Stimulated activated CD8-positive, alpha-beta memory T cell treated with anti-CD3 and anti-CD28 coated beads, Interleukin-2, amount 100 ng/mL, for 1 hour (primary cell): ENCODE measurements around the gene GSTA1.
"Not testable (repeated sequence)": the region's sequence is repeated elsewhere in the genome, so short reads cannot be mapped to it uniquely, and the experiment has no call there.

Experiments
- DNase-seq, 2 donors: peaks; one replicate each; pipeline ENCODE4 v3.0.0-alpha.2; 2020; ENCODE audit warnings: low read depth in 2 of 2

GSTA1 gene

DNA sequence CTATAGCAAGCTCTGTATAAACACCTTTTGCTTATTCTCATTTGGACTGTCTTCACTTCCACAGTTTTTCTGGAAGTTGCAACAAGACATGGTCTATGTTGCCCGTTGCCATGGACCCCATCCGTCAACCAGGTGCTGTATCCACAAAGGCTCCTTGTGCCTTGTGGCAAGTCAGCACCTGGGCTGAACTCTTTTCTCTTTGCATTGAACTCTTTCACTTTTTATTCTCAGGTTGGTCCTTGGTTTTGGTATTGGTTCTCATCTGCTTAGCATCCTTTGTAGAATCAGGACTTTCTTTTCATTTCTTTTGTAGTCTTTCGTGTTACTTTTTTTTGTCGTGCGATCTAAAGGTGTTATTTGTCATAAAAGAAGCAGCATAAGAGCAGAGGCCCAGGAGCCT lies 5.0 kb upstream of the GSTA1 start:
- no peak for DNase-seq

DNA sequence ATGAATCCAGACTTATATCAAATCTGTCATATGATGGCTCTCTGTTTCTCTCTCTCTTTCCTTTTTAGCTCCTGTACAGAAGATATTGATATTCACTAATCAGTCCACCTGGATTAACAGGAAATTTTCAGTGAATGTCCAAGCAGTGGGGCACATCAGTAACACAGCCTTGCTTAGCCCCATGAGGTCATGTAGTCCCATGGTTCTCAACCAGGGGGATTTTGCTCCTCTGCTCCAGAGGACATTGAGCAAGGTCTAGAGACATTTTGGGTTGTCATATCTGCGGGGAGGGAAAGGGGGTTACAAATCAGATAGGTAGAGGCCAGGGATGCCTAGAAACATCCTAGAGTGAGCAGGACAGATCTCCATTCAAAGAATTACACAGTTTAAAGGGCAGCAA lies 810 bp downstream of the GSTA1 start:
- DNase-seq, result no peak

DNA sequence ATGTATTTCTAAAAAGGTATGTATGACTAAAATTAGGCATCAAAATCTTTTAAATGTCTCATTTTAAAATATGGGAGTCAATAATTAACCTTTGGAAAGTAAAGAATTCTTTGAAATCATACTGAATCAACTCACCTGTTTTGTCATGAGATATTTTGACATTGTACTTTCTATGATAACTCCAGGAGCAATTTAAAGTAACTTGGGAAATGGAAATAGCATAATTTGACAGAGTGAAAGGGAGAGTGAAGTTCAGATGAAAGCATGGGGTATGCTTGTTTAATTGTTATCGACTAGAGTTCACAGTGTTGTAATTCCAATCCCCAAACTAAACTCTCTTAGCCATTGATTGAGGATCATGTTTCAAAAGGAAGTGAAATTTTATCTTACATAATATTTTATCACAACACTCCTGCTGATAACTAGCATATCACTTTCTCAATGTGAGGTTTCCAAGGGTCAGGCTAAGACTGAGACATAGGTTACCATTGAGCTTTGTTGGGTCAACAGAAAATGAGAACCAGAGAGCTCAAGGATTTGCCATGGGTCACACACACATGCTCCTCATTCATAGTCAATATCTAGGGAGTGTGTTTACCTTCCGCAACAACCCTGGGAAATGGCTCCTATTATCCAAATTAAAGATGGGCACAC lies 2.3 kb downstream of the GSTA1 start:
- no peak for DNase-seq

- not testable (repeated sequence) for DNase-seq
Measured at GRCh38 chr6:52799272-52799671, 4.3 kb downstream of the GSTA1 start.

- DNase-seq, result not testable (repeated sequence)
Measured at GRCh38 chr6:52794366-52794765, 9.2 kb downstream of the GSTA1 start.

DNA sequence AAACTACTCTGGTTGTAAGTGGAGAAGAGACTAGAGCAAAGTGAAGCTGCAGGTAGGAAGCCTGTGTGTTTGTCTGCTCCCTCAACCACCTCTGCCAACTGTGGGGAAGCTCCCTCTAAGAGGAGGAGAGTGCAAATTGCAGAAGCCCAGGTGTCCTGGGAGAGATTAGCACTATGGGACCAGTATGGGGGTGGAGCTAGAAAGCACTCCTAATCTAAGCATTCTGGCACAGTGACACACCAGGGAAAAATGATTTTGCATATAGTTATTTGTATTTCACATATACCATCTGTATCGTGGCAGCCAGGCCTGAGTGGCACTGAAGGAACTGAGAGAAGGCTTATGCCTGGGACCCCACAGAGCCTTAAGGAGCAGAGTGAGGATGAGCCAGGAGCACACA lies 12.8 kb downstream of the GSTA1 start:
- DNase-seq, result no peak

DNA sequence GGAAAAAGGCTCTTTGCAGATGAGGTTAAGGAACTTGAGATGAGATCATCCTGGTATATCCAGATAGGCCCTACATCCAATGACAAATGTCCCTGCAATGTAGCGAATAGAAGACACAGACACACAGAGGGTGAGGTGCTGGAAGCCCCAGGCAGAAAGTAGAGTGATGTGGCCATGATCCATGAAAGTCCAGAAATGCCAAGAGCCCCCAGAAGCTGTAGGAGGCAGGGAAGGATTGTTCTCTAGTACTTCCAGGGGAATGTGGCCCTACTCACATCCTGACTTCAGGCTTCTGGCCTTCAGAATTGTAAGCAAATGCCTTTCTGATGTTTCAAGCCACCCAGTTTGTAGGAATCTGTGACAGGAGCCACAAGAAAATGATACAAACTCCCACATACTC lies 14.0 kb downstream of the GSTA1 start:
- DNase-seq, result not testable (repeated sequence)

- no peak for DNase-seq
Measured at GRCh38 chr6:52788478-52788877, 15.1 kb downstream of the GSTA1 start.

DNA sequence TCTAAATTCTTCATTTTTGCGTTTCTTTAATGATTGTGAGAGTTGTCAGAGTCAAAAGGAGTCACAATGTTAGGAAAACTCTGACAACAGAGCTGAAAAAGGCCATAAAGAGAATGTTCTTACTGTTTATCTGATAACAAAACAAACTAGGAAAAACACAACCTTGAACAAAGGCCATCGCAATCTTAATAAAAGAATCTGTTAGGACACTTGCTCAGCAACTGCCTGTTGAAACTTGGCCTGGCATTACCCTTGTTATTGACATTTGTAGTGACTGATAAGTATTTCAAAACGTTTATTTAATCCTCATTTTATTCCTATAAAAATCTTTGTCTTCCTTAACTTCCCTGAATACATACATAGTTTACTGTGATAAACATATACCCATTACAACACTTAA lies 15.7 kb downstream of the GSTA1 start:
- no peak for DNase-seq

DNA sequence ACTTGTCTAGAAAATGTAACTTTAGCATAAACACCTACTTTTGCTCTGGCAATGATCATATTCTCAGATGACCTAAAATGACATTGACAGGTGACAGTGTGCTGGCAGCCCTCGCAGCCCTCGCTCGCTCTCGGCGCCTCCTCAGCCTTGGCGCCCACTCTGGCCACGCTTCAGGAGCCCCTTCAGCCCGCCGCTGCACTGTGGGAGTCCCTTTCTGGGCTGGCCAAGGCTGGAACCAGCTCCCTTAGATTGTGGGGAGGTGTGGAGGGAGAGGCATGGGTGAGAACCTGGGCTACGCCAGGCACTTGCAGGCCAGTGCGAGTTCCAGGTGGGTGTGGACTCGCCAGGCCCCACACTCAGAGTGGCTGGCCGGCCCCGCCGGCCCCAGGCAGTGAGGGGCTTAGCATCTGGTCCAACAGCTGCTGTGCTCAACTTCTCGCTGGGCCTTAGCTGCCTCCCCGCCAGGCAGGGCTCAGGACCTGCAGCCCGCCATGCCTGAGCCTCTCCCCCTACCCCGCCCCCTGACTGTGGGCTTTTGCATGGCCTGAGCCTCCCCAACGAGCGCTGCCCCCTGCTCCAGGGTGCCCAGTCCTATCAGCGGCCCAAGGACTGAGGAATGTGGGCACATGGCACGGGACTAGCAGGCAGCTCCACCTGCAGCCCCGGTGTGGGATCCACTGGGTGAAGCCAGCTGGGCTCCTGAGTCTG lies 17.2 kb downstream of the GSTA1 start:
- DNase-seq, result no peak

DNA sequence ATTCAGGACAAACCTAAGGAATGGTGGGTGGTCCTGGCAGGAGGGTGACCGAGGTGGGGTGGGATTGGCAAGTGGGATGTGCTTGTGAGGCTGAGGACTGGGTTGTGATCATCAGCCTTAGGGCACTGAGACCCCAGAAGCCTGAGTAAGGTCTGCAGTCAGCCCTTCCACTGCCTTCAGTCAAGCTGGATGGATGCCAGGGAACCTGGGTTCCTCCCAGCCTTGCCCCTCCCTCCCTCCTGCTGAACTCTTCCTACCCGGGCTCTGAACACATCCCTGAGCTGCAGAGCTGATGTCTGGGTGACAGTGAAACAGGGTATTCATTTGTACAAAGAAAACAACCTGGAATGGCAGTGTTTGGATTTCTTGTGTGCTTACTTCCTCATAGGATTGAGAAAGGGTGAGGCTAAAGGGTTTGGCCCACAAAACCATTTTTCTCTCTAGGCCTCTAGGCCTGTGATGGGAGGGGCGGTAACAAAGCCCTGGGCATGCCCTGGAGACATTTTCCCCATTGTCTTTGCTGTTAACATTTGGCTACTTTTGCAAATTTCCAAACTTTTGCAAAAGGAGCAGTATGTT lies 20.8 kb downstream of the GSTA1 start:
- DNase-seq, result not testable (repeated sequence)

DNA sequence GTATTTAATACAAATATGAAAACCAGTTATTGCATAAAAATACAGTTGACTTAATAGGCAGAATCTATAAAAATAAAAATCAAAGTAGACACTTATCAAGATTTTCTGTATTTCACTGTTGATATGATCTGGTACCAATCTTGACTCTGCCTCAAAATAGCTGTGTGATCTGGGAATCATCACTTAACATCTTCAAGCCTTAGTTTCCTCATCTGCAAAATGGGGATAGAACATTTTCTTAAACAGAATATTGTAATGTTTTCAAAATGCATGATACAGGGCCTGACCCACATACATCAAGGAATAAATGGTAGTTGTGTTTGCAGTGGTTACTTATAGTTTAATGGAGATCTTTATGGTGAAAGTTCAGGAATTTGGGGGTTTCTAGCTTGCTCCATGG lies 21.4 kb downstream of the GSTA1 start:
- DNase-seq, result not testable (repeated sequence)

GRCh38 chr6:52779237-52779636 lies 24.4 kb downstream of the GSTA1 start:
- DNase-seq, result no peak

GRCh38 chr6:52776711-52777351 lies 26.8 kb downstream of the GSTA1 start:
- DNase-seq, result not testable (repeated sequence)

DNA sequence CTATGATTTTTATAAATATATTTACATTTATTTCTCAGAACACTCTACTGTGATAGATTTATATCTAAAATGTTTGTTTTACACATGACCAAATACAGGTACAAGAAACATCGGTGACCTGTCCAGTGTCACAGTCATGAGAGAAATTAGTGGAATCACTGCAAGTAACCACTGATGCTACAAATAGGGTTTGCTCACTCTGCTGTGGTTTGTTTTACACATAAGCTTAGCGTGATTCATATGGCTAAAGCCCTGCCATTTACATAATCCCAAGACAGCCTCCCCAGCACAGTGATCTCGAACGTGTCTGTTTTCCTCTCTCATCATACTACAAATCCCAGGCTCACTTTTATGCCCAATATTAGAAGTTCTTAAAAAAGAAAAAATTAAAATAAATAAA lies 34.2 kb downstream of the GSTA1 start:
- DNase-seq, result not testable (repeated sequence)

- not testable (repeated sequence) for DNase-seq
Measured at GRCh38 chr6:52767658-52768057, 36.0 kb downstream of the GSTA1 start.

DNA sequence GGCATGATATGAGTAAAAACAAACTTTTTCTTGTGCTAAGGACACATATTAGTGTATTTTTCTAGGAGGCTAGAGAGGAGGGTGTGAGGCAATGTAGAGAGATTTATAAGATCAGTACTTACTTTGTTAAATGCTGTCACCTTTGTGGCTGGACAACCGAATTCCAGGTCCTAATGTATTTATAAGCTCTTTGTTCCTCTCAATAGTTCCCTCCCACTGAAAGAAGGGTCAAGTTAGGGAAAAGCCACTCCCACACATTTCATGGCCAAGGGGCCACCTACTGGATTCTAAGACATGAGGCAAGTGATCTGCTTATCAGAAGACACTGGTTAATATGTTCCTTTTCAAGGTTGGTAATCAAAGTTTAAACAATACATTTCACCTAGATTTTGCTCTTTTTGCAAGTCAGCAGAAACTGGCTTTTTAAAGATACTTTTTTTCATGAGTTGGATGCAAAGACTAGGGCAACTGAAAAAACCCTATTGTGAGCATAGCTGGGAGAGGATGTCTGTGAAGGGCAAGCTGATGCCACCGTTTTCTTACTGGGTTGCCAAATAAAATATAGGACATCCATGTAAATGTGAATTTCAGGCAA lies 40.2 kb downstream of the GSTA1 start, which contains the start of gene GSTA2:
GSTA2 (minus strand) TSS at position 154 of the 595 bp plus-strand sequence. CDS start 5,528 bp downstream, outside the sequence.
- DNase-seq, result not testable (repeated sequence)

- DNase-seq, result not testable (repeated sequence)
Measured at GRCh38 chr6:52761673-52762491, 41.7 kb downstream of the GSTA1 start.

GRCh38 chr6:52760105-52760765 lies 43.4 kb downstream of the GSTA1 start:
- no peak for DNase-seq

DNA sequence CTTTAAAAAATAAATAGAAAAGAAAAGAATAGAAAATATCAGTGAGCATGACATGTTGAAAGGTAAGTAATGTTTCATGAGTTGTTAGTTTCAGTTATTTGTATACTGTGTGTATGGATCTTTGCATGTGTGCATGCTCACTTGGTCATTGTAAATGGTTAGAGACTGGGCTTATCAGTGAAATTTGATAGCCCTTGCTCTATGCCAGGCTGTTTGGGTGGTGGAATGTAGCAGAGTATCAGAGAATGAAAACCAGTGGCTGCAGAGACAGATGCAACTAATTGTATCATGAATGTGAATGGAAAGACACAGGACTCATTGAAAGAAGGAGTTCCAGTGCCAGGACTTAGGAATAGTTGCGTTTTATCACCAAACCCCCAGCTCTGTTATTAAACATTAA lies 44.5 kb downstream of the GSTA1 start:
- no peak for DNase-seq
